LNCAP (cell line): ENCODE results near the gene CASKIN1.

Experiments used
- CTCF ChIP-seq: fragments of 450-650 bp; IDR thresholded peaks from 2 replicates; pipeline ENCODE4 v1.5.1; 2017; ENCODE audit warnings: mild to moderate bottlenecking

The CASKIN1 gene

DNA sequence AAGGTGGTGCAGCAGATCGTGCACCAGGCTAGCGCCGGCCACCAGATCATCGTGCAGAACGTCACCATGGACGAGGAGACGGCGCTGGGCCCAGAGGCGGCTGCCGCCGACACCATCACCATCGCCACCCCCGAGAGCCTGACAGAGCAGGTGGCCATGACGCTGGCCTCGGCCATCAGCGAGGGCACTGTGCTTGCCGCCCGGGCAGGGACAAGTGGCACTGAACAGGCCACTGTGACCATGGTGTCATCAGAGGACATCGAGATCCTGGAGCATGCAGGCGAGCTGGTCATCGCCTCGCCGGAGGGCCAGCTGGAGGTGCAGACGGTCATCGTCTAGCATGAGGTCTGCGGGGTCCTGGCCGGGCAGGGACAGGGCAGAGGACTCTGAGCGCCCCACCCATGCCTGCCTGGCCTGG, 38.8 kb upstream of the CASKIN1 start:
- TF ChIP-seq CTCF, result no peak

DNA sequence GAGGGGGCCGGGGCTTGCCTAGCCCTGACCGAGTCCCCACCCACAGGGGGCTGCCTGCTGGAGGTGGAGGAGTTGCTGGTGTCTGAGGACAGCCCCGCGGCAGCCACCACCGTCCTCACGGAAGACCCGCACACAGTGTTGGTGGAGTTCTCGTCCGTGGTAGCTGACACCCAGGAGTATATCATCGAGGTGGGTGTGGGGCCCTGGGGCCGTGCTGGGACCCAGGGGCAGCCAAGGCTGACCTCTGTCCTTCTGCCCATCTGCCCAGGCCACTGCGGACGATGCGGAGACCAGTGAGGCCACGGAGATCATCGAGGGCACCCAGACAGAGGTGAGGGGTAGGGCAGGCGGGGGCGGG, 38.4 kb upstream of the CASKIN1 start:
- TF ChIP-seq CTCF, result no peak

DNA sequence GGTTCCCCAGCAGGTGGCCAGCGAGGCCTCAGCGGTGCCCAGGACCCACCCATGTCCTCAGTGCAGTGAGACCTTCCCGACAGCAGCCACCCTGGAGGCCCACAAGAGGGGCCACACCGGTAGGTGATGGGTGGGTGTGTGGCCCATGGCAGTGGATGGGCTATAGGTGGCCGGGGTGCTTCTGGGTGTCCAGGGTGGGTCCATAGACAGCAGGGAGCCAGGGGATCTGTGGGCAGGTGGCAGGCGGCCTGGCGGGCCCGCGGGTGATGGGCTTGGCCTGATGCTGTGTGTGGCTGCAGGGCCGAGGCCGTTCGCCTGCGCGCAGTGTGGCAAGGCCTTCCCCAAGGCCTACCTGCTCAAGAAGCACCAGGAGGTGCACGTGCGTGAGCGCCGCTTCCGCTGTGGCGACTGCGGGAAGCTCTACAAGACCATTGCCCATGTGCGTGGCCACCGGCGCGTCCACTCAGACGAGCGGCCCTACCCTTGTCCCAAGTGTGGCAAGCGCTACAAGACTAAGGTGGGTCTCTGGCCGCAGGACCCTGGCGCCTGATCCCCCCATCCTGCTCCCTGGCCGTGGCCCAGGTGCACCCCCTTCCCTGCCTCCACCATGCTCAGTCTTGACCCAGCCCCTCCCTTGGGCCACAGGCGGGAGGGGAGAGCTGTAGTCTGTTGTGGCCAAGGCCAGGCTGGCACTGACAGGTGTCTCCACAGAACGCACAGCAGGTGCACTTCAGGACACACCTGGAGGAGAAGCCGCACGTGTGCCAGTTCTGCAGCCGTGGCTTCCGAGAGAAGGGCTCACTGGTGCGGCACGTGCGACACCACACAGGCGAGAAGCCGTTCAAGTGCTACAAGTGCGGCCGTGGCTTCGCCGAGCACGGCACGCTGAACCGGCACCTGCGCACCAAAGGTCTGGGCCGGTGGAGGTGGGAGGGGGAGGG, 37.7 kb upstream of the CASKIN1 start:
- no peak for TF ChIP-seq CTCF

- TF ChIP-seq CTCF, result no peak
These were observed 36.8 kb upstream of the CASKIN1 start for GRCh38 chr16:2233046-2233775.

DNA sequence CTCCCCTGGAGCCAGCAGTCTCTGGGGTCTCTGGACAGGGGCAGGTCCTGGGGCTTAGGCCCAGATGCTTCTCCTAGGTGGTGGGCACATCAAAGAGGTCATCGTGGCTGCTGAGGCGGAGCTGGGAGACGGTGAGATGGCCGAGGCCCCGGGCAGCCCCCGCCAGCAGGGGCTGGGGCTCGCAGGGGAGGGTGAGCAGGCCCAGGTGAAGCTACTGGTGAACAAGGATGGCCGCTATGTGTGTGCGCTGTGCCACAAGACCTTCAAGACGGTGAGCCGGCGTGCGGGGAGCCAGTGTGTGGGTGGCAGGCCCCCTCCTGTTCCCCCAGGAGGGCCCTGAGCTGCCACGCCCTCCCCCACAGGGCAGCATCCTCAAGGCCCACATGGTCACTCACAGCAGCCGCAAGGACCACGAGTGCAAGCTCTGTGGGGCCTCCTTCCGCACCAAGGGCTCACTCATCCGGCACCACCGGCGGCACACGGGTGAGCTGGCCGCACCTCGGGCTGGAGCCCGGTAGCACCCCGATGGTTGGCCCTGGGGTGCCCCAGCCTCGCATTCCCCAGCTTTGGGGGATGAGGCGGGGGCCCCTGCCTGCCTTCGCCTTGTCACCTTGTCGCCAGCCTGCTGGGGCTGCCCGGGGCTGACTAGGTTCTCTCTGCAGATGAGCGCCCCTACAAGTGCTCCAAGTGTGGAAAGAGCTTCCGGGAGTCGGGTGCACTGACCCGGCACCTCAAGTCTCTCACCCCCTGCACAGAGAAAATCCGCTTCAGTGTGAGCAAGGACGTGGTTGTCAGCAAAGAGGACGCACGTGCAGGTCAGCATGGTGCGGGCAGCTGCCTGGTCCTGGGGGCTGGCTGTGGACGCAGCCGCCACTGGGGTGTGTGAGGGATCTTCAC, 35.9 kb upstream of the CASKIN1 start:
- no peak for TF ChIP-seq CTCF

- no peak for TF ChIP-seq CTCF
These were observed 34.9 kb upstream of the CASKIN1 start for GRCh38 chr16:2231016-2231931.
